Osteoblast (primary cell): ENCODE results near the gene SRGAP2B. TPM values are rescaled to one million over a fixed set of nuclear protein-coding genes. Genes with fewer than 3 reads are reported as not detected.
"Not testable (repeated sequence)": the region's sequence is repeated elsewhere in the genome, so short reads cannot be mapped to it uniquely, and the experiment has no call there.

Experiments used
- DNase-seq: peaks from one replicate; pipeline ENCODE4 v3.0.0; 2011; ENCODE audit warnings: low spot score, mixed read lengths; ENCODE audit not compliant: insufficient read length; ENCODE audit errors: missing footprints
- H2AFZ ChIP-seq: 2 replicates; pipeline ENCODE4 v1.6.0; 2011; ENCODE audit warnings: mild to moderate bottlenecking, low read length
- H3K27ac ChIP-seq: 2 replicates; pipeline ENCODE4 v1.5.1; 2011; ENCODE audit warnings: mild to moderate bottlenecking, low read depth, low read length, moderate library complexity
- H3K27me3 ChIP-seq: 2 replicates; pipeline ENCODE4 v1.6.0; 2012; ENCODE audit warnings: mild to moderate bottlenecking, control low read depth, inconsistent platforms, low read length, moderate library complexity; ENCODE audit not compliant: insufficient read depth
- H3K36me3 ChIP-seq: 2 replicates; pipeline ENCODE4 v1.5.1; 2011; ENCODE audit warnings: mild to moderate bottlenecking, low read length, control low read depth, moderate library complexity; ENCODE audit not compliant: insufficient read depth
- H3K4me1 ChIP-seq: 2 replicates; pipeline ENCODE4 v1.5.1; 2011; ENCODE audit warnings: mild to moderate bottlenecking, low read length, control low read depth, moderate library complexity; ENCODE audit not compliant: insufficient read depth
- H3K4me2 ChIP-seq: 2 replicates; pipeline ENCODE4 v1.6.0; 2011; ENCODE audit warnings: mild to moderate bottlenecking, low read length; ENCODE audit not compliant: insufficient read depth
- H3K4me3 ChIP-seq: fragments of 200-600 bp; sonication (generic); 3 replicates; pipeline ENCODE4 v1.5.1; 2012; ENCODE audit warnings: mild to moderate bottlenecking, low read length, inconsistent platforms; ENCODE audit not compliant: insufficient read depth
- H3K79me2 ChIP-seq: 2 replicates; pipeline ENCODE4 v1.6.0; 2012; ENCODE audit warnings: mild to moderate bottlenecking, low read length, control low read depth, inconsistent platforms; ENCODE audit not compliant: insufficient read depth
- H3K9me3 ChIP-seq: 2 replicates; pipeline ENCODE4 v1.5.1; 2011; ENCODE audit warnings: low read depth, low read length, control low read depth
- H4K20me1 ChIP-seq: 2 replicates; pipeline ENCODE4 v1.6.0; 2012; ENCODE audit warnings: mild to moderate bottlenecking, low read length, control low read depth; ENCODE audit not compliant: insufficient read depth
- total RNA-seq: library from RNA; depleted of rRNA; stranded (reverse); fragments of >200 nt; gene quantifications from 2 replicates; pipeline ENCODE4 v1.2.3, GENCODE V29; 2012

The SRGAP2B gene
- total RNA-seq, result 30.0 and 51.0 TPM in 2 replicates

DNA sequence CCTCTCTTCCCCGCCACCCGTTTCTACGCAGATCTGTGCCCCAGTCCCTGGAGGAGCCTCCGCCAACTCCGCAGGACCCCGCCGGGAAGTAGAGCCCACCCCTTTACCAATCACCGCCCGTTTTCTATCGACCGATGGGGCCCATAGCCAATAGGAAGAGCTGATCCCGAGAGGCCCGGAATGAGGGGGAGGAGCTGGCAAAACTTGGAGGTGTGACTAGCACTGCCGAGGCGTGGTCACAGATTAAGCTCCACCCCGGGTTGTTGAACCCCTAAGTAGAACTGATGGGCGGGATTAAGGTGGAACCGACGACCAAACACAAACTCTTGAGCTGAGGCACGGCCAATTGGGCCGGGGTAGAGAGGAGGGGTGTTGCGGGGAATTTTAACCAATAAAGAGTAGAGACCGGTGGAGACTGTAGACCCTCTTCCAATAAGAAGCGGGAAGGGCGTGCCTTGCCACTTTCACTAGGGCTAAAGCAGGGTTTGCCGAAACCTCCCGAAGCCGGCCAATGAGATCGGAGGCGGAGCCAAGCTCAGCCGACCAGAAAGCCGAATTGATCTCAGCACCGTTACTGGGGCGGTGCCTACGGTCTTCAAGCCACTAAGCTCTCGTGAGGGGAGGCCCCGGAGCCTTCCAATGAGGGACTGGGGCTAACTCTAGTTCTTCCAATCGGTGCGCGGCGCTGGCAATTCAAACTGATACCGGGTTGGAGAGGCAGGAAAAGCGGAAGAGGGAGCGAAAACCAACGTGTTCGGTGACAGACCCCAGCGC is at the start of gene SRGAP2B, which contains the start of gene FAM72D:
TSS of gene SRGAP2B (minus strand) at position 45 of the 774 bp plus-strand sequence. CDS start 2,427 bp downstream, outside the sequence.
TSS of gene FAM72D (plus strand) at position 691 of the 774 bp plus-strand sequence. CDS start 874 bp downstream, outside the sequence.
- peak within 1 kb of the TSS; percentile 45 for H3K4me3 ChIP-seq

GRCh38 chr1:145144264-145144913 is 49.3 kb upstream of the SRGAP2B start:
- not testable (repeated sequence) for H3K36me3 ChIP-seq, H2AFZ ChIP-seq, H3K4me2 ChIP-seq, DNase-seq, H3K27ac ChIP-seq, H4K20me1 ChIP-seq, H3K27me3 ChIP-seq, H3K4me1 ChIP-seq, H3K79me2 ChIP-seq, H3K9me3 ChIP-seq, H3K4me3 ChIP-seq

More for the DNA sequence above, at the start of gene SRGAP2B, which contains the start of gene FAM72D:
- H3K4me2 ChIP-seq, H3K36me3 ChIP-seq, H3K27me3 ChIP-seq, H3K27ac ChIP-seq, H3K9me3 ChIP-seq, H3K79me2 ChIP-seq, H2AFZ ChIP-seq, H4K20me1 ChIP-seq, DNase-seq, H3K4me1 ChIP-seq: not testable (repeated sequence)

DNA sequence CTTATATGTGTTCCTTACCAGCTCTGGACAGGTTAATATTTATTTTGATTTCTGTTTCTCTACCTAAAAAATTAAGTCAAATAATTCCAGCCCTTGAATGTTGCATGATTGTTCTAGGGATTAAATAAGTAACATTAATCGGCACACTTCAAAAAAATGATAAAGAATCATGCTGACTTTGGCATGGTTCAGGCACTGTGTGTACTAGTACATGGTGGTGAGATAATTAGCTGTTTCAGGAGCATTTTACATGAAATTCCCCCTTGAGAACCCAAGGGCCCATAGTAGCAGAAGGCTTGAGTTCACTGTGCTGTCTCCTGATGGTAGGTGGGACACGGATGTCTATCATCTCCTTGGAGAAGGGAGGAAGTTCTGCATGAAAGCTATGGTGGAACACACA is 45.4 kb upstream of the SRGAP2B start:
- H3K4me1 ChIP-seq, H3K9me3 ChIP-seq, H2AFZ ChIP-seq, H3K27me3 ChIP-seq, H3K4me3 ChIP-seq, H3K36me3 ChIP-seq, H3K79me2 ChIP-seq, DNase-seq, H3K4me2 ChIP-seq, H4K20me1 ChIP-seq, H3K27ac ChIP-seq: not testable (repeated sequence)

- not testable (repeated sequence) for DNase-seq, H3K4me2 ChIP-seq, H3K27ac ChIP-seq, H3K4me1 ChIP-seq, H3K4me3 ChIP-seq, H3K9me3 ChIP-seq, H3K79me2 ChIP-seq, H2AFZ ChIP-seq, H4K20me1 ChIP-seq, H3K27me3 ChIP-seq, H3K36me3 ChIP-seq
These were observed 39.3 kb upstream of the SRGAP2B start for GRCh38 chr1:145134476-145134875.

GRCh38 chr1:145128697-145129469 is 33.8 kb upstream of the SRGAP2B start:
- H3K36me3 ChIP-seq, H3K27me3 ChIP-seq, H2AFZ ChIP-seq, H3K4me1 ChIP-seq, H3K9me3 ChIP-seq, H3K4me3 ChIP-seq, DNase-seq, H4K20me1 ChIP-seq, H3K27ac ChIP-seq, H3K79me2 ChIP-seq: not testable (repeated sequence)
- peak overlapping the region; percentile 24 for H3K4me2 ChIP-seq

- H3K4me1 ChIP-seq, DNase-seq: not testable (repeated sequence)
These were observed 32.0 kb upstream of the SRGAP2B start for GRCh38 chr1:145127144-145127543.

GRCh38 chr1:145125112-145125511 is 30.0 kb upstream of the SRGAP2B start:
- not testable (repeated sequence) for H3K4me1 ChIP-seq, H2AFZ ChIP-seq, H3K27me3 ChIP-seq, H3K79me2 ChIP-seq, DNase-seq, H3K36me3 ChIP-seq, H3K27ac ChIP-seq, H3K4me3 ChIP-seq, H3K9me3 ChIP-seq, H4K20me1 ChIP-seq, H3K4me2 ChIP-seq

More at GRCh38 chr1:145127144-145127543, 32.0 kb upstream of the SRGAP2B start:
- not testable (repeated sequence) for H3K4me3 ChIP-seq, H3K27me3 ChIP-seq, H3K79me2 ChIP-seq, H3K9me3 ChIP-seq, H3K4me2 ChIP-seq, H3K36me3 ChIP-seq, H4K20me1 ChIP-seq, H2AFZ ChIP-seq, H3K27ac ChIP-seq

GRCh38 chr1:145123992-145124641 is 29.0 kb upstream of the SRGAP2B start:
- H3K27ac ChIP-seq, DNase-seq, H3K27me3 ChIP-seq: not testable (repeated sequence)

More at GRCh38 chr1:145123992-145124641, 29.0 kb upstream of the SRGAP2B start:
- not testable (repeated sequence) for H3K79me2 ChIP-seq, H3K4me3 ChIP-seq, H2AFZ ChIP-seq, H4K20me1 ChIP-seq, H3K4me1 ChIP-seq, H3K9me3 ChIP-seq, H3K4me2 ChIP-seq, H3K36me3 ChIP-seq
